Measurements from ENCODE around the gene TSPAN14. TPM values are rescaled to one million over a fixed set of nuclear protein-coding genes. Genes with fewer than 3 reads are reported as not detected.

TSPAN14 gene
- total RNA-seq, 1 donor from 2014 or later, result 21.1 TPM

DNA sequence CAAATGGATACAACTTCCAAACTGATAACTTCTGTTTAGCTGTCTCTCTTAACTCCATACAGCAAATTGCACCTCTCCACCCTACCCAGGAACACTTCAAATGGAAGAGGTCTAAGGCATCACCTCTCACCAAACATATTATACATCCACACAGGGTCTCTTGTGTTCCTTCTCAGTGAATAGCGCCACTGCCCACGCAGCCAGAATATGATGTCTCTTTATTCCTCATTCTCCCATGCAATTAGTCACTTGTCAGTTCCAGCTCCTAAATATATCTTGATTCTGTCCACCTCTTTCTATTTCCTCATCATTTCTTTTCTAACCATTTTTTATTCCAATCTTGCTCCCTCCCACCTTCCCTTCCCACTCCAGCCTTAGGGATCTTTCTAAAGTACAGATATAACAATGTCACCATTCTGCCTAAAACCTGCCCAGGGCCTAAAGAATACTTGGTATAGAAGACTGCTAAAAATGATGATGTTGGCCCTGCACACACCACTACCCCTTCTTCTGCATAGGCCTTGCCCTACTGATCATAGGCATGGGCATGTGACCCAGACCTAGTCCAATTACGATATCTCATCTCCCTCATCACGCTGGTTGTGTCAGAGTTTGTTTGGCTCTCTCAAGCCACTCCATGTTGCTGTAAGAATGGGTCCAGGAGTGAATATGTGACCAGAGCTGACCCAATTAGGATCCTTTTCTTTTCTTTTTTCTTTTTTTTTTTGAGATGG lies 5.7 kb upstream of the TSPAN14 start:
- no peaks in the 10 kb centered on the region for H3K27me3 ChIP-seq (ENCODE audit: control insufficient read depth, insufficient read depth, low read length)
- no peak for DNase-seq (ENCODE audit: low read depth)
- H3K36me3 ChIP-seq (ENCODE audit: control insufficient read depth, insufficient read depth, low read length), result no peaks in the 10 kb centered on the region
- no peak overlapping the region for H3K4me3 ChIP-seq (ENCODE audit: low read depth, low read length)
- TF ChIP-seq, protein P1, sequence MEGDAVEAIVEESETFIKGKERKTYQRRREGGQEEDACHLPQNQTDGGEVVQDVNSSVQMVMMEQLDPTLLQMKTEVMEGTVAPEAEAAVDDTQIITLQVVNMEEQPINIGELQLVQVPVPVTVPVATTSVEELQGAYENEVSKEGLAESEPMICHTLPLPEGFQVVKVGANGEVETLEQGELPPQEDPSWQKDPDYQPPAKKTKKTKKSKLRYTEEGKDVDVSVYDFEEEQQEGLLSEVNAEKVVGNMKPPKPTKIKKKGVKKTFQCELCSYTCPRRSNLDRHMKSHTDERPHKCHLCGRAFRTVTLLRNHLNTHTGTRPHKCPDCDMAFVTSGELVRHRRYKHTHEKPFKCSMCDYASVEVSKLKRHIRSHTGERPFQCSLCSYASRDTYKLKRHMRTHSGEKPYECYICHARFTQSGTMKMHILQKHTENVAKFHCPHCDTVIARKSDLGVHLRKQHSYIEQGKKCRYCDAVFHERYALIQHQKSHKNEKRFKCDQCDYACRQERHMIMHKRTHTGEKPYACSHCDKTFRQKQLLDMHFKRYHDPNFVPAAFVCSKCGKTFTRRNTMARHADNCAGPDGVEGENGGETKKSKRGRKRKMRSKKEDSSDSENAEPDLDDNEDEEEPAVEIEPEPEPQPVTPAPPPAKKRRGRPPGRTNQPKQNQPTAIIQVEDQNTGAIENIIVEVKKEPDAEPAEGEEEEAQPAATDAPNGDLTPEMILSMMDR (IDR thresholded peaks at IDR 0.05; ENCODE audit: insufficient read depth, low read length, severe bottlenecking), result no peak
- no peak for FAIRE-seq

DNA sequence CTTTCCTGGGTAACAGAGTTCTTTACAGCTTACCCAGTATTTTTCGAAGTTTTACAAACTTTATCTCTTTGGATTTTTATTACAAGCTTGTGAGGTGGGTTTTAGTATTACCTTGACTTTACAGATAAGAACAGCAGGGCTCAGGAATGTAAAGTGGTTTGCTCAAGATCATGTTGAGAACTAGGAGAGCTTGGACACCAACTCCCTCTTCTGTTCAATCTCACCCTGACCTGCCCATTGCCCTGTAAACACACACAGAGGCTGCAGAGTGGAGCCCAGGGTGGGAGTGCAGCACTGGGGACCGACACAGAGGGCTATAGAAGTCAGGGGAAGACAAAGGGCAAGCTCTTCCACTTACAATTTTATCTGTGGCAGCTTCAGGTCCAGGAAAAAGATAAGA lies 4.6 kb upstream of the TSPAN14 start:
- FAIRE-seq, result no peak
- no peaks in the 10 kb centered on the region for H3K36me3 ChIP-seq (ENCODE audit: control insufficient read depth, insufficient read depth, low read length)
- DNase-seq (ENCODE audit: low read depth), result no peak
- no peak overlapping the region for H3K4me3 ChIP-seq (ENCODE audit: low read depth, low read length)
- H3K27me3 ChIP-seq (ENCODE audit: control insufficient read depth, insufficient read depth, low read length), result no peaks in the 10 kb centered on the region
- TF ChIP-seq, protein P1 (IDR thresholded peaks at IDR 0.05; ENCODE audit: insufficient read depth, low read length, severe bottlenecking), result no peak

DNA sequence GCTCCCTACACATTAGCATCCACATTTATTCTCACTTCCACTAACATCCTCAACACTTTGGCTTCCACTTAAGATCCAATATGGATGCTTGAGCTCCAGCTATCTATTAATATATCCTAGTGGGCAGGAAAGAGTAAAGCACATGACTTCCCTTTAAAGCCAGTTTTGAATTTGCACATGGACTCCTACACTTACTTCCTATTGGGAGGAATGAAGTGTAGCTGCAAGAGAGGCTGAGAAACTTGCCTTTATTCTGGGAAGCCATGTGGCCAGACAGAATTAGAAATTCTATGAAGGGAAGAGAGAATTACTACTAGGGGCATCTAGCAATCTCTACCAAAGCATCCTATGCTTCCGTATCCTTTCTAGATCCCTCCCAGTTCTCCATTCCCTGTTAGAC lies 3.0 kb upstream of the TSPAN14 start:
- FAIRE-seq, result no peak
- TF ChIP-seq, protein P1 (IDR thresholded peaks at IDR 0.05; ENCODE audit: insufficient read depth, low read length, severe bottlenecking), result no peak

GRCh38 chr10:80452069-80452468 lies 2.0 kb upstream of the TSPAN14 start:
- FAIRE-seq, result no peak
- no peak for DNase-seq (ENCODE audit: low read depth)
- Histone ChIP-seq H3K36me3 (ENCODE audit: control insufficient read depth, insufficient read depth, low read length) (no peaks in the 10 kb centered on the region), H3K27me3 (ENCODE audit: control insufficient read depth, insufficient read depth, low read length) (no peaks in the 10 kb centered on the region), H3K4me3 (ENCODE audit: low read depth, low read length) (no peak overlapping the region)
- TF ChIP-seq, protein P1 (IDR thresholded peaks at IDR 0.05; ENCODE audit: insufficient read depth, low read length, severe bottlenecking), result no peak

More for the DNA sequence above, 3.0 kb upstream of the TSPAN14 start:
- Histone ChIP-seq H3K36me3 (ENCODE audit: control insufficient read depth, insufficient read depth, low read length) (no peaks in the 10 kb centered on the region), H3K27me3 (ENCODE audit: control insufficient read depth, insufficient read depth, low read length) (no peaks in the 10 kb centered on the region), H3K4me3 (ENCODE audit: low read depth, low read length) (no peak overlapping the region)
- DNase-seq (ENCODE audit: low read depth), result no peak

GRCh38 chr10:80452640-80453039 lies 1.5 kb upstream of the TSPAN14 start:
- Histone ChIP-seq H3K36me3 (ENCODE audit: control insufficient read depth, insufficient read depth, low read length) (peaks cover 2% of the 10 kb centered on the region), H3K4me3 (ENCODE audit: low read depth, low read length) (no peak overlapping the region), H3K27me3 (ENCODE audit: control insufficient read depth, insufficient read depth, low read length) (no peaks in the 10 kb centered on the region)
- TF ChIP-seq, protein P1 (IDR thresholded peaks at IDR 0.05; ENCODE audit: insufficient read depth, low read length, severe bottlenecking), result no peak
- FAIRE-seq, result no peak
- DNase-seq (ENCODE audit: low read depth), result peak; percentile 55

All from bronchial epithelial cell (primary cell).